ENCODE results near the gene FTL.
"Not testable (repeated sequence)": the region's sequence is repeated elsewhere in the genome, so short reads cannot be mapped to it uniquely, and the experiment has no call there.

The FTL gene

DNA sequence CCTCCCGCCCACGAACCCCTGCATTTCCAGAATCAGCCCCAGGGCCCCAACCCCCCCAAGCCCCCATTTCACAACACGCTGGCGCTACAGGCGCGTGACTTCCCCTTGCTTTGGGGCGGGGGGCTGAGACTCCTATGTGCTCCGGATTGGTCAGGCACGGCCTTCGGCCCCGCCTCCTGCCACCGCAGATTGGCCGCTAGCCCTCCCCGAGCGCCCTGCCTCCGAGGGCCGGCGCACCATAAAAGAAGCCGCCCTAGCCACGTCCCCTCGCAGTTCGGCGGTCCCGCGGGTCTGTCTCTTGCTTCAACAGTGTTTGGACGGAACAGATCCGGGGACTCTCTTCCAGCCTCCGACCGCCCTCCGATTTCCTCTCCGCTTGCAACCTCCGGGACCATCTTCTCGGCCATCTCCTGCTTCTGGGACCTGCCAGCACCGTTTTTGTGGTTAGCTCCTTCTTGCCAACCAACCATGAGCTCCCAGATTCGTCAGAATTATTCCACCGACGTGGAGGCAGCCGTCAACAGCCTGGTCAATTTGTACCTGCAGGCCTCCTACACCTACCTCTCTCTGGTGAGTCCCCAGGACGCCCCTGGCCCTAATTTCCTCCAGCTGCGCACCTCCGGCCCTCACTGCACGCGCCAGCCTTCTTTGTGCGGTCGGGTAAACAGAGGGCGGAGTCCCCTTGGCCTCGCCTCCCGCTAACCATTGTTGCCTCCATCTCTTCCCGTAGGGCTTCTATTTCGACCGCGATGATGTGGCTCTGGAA is at the start of gene FTL:
TSS of gene FTL (plus strand) at position 270 of the 766 bp plus-strand sequence. CDS start at position 469, 199 bp downstream.
- DNase-seq (ENCODE audit: low read depth, low spot score), result peak; percentile 84

DNA sequence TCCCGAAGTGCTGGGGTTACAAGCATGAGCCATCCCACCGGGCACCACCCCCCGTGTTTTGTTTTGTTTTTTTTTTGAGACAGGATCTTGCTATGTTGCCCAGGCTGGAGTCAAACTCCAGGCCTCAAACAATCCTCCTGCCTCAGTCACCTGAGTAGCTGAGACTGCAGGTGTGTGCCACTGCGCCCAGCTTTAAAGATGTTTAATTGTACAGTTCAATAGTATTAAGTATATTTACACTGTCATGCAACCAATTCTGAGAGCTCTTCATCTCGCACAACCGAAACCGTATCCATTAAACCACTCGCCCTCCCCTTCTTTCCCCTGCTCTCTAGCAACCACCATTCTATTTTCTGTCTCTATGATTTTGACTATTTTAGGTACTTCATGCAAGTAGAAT is 49.4 kb upstream of the FTL start:
- DNase-seq (ENCODE audit: low read depth, low spot score), result no peak

DNA sequence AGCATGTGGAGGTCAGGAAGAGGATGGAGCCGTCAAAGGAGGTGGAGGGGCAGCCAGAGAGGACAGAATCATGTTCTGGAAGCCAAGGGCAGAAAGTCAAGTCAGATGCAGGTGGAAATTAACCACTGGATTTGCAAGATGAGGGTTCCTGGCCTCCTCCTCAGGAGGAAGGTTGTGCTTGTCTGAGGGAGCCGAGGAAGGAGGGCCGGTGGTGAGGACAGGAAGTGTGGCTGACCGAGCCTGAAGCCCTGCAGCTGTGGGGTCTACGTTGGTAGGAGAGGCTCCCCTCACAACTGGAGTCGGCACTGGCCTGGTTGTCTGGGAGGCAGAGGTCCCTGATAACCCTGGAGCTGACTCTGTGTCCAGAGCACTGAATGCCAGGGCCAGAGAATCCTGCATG is 47.0 kb upstream of the FTL start:
- DNase-seq (ENCODE audit: low read depth, low spot score), result no peak

DNA sequence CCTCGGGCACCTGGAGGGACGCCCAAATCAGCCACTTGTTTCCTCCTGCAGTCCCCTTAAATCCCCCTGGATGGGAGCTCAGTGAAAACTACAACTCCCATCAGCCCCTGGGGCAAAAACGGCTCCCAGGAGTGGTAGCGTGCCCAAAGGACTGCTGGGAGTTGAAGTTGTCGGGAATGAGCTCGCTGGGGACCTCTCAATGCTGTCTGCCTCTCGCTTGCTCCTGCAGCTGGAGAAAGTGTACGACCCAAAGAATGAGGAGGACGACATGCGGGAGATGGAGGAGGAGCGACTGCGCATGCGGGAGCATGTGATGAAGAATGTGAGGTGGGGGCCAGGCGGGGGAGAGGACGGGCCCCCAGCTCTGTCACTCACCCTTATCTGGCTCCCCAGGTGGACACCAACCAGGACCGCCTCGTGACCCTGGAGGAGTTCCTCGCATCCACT is 46.3 kb upstream of the FTL start:
- no peak for DNase-seq (ENCODE audit: low read depth, low spot score)

DNA sequence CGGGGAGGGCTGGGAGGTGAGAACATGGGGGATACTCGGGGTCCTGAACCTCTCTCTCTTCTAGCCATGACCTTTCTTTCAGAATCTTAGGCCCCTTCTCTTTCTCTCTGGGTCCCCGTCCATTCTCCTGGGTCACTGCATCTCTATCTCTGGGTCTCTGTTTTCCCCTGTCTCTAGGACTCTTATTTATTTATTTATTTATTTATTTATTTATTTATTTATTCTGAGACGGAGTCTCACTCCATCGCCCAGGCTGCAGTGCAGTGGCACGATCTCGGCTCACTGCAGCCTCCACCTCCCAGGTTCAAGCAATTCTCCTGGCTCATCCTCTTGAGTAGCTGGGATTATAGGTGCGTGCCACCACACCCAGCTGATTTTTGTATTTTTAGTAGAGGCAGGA is 45.8 kb upstream of the FTL start:
- not testable (repeated sequence) for DNase-seq (ENCODE audit: low read depth, low spot score)

DNA sequence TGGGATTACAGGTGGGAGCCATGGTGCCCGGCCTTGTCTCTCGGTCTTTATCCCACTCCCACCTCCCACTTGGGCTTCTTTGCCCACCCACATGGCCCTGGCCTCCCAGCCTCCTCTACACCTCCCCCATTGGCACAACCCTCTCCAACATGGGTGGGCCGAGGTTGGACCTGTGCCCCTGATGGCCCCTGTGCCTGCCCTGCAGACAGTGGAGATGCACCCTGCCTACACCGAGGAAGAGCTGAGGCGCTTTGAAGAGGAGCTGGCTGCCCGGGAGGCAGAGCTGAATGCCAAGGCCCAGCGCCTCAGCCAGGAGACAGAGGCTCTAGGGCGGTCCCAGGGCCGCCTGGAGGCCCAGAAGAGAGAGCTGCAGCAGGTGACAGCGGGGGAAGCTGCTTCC is 44.2 kb upstream of the FTL start:
- no peak for DNase-seq (ENCODE audit: low read depth, low spot score)

DNA sequence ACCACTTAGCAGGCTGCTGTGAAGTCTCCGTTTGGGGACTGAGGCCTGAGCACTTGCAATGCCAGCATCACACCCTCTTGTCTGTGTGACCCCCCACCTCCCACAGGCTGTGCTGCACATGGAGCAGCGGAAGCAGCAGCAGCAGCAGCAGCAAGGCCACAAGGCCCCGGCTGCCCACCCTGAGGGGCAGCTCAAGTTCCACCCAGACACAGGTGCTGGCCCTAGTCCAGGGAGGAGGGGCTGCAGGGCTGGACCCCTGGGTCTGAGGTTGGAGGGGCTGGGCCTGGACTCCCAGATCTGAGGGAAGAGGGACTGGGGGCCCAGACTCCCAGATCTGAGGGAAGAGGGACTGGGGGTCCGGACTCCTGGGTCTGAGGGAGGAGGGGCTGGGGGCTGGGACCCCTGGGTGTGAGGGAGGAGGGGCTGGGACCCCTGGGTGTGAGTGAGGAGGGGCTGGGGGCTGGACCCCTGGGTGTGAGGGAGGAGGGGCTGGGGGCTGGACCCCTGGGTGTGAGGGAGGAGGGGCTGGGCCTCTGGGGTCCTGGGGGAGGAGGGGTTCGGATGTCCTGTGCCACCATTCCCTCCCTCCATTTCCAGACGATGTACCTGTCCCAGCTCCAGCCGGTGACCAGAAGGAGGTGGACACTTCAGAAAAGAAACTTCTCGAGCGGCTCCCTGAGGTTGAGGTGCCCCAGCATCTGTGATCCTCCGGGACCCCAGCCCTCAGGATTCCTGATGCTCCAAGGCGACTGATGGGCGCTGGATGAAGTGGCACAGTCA is 43.2 kb upstream of the FTL start:
- DNase-seq (ENCODE audit: low read depth, low spot score), result no peak

DNA sequence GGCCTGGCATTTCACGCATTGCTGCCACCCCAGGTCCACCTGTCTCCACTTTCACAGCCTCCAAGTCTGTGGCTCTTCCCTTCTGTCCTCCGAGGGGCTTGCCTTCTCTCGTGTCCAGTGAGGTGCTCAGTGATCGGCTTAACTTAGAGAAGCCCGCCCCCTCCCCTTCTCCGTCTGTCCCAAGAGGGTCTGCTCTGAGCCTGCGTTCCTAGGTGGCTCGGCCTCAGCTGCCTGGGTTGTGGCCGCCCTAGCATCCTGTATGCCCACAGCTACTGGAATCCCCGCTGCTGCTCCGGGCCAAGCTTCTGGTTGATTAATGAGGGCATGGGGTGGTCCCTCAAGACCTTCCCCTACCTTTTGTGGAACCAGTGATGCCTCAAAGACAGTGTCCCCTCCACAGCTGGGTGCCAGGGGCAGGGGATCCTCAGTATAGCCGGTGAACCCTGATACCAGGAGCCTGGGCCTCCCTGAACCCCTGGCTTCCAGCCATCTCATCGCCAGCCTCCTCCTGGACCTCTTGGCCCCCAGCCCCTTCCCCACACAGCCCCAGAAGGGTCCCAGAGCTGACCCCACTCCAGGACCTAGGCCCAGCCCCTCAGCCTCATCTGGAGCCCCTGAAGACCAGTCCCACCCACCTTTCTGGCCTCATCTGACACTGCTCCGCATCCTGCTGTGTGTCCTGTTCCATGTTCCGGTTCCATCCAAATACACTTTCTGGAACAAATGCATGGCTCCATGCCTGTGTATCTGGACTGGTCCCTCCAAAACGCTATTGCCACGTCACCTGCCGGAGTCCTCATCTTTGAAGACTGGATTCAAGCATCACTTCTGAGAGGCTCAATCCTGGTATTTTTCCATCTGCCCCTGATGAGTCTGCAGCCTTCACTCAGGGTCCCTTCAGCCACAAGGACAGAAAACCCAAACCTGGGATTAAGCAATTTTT is 42.3 kb upstream of the FTL start:
- no peak for DNase-seq (ENCODE audit: low read depth, low spot score)

DNA sequence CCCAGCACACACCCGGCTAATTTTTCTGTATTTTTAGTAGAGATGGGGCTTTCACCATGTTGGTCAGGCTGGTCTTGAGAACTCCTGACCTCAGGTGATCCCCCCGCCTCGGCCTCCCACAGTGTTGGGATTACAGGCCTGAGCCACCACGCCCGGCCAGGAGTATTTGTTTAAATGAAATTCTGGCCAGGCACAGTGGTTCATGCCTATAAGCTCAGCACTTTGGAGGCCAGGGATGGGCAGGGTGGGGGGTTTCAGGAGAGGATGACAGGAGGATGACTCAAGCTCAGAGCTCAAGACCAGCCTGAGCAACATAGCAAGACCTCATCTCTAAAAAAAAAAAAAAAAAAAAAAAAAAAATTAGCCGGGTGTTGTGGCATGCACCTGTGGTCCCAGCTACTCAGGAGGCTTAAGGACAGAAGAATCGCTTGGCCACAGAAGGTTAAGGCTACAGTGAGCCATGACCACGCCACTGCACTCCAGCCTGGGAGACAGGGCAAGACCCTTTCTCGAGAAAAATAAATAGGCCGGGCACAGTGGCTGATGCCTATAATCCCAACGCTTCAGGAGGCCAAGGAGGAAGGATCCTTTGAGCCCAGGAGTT is 39.8 kb upstream of the FTL start:
- no peak for DNase-seq (ENCODE audit: low read depth, low spot score)

DNA sequence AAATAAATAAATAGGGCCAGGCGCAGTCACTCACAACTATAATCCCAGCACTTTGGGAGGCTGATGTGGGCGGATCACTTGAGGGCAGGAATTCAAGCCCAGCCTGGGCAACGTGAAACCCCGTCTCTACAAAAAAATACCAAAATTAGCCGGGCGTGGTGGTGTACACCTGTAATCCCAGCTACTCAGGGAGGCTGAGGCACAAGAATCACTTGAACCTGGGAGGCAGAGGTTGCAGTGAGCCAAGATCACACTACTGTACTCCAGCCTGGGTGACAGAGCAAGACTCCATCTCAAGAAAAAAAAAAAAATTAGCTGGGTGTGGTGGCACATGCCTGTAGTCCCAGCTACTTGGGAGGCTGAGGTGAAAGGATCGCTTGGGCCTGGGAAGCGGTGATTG is 39.2 kb upstream of the FTL start:
- DNase-seq (ENCODE audit: low read depth, low spot score), result not testable (repeated sequence)

DNA sequence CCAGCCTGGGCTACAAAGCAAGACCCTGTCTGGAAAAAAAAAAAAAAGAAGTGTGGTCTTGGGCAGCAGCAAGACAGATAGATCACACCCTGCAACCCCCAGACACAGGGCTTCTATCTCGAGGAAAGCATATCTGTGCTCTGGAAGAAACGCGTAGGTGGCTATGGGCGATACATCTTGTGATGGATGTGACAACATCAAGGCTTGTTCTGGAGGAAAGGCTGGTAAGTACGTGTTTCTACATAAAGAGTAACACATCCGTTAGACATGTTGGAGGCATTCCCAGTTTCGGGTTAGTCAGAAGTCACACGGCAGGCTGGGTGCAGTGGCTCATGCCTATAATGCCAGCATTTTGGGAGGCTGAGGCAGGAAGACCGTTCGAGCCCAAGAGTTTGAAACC is 38.2 kb upstream of the FTL start:
- DNase-seq (ENCODE audit: low read depth, low spot score), result no peak

DNA sequence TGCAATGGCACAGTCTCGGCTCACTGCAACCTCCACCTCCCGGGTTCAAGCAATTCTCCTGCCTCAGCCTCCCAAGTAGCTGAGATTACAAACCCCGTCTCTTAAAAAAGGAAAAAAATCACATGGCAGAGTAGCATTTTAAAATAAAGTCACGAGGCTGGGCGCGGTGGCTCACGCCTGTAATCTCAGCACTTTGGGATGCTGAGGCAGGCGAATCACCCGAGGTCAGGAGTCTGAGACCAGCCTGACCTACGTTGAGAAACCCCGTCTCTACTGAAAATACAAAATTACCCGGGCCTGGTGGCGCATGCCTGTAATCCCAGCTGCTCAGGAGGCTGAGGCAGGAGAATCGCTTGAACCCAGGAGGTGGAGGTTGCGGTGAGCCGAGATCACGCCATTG is 37.4 kb upstream of the FTL start:
- DNase-seq (ENCODE audit: low read depth, low spot score), result not testable (repeated sequence)

DNA sequence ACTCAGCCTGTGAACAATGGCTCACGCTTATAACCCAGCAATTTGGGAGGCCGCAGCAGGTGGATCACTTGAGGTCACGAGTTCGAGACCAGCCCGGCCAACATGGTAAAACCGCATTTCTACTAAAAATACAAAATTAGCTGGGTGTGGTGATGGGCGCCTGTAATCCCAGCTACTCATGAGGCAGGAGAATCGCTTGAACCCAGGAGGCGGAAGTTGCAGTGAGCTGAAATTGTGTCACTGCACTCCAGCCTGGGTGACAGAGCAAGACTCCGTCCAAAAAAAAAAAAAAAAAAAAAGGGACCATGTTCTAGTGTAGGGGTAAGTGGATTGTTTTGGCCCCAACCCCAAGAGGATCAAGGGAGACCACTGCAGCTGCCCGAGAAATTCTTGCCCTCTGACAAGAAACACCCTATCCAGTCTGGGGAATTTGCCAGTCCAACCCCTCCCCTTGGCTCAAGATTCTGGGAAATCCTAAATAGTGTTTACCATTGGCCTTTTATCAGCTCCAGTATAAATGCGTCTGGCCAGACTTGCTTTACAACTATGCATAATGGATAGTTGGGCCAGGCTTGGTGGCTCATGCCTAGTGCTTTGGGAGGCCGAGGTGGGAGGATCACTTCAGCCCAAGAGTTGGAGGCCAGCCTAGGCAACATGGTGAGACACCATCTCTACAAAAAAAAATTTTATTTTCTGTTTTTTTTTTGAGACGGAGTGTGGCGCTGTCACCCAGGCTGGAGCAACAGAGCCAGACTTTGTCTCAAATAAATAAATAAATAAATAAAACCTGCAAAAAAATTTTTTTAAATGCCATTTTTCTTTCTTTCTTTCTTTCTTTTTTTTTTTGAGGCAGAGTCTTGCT is 36.7 kb upstream of the FTL start:
- DNase-seq (ENCODE audit: low read depth, low spot score), result no peak

DNA sequence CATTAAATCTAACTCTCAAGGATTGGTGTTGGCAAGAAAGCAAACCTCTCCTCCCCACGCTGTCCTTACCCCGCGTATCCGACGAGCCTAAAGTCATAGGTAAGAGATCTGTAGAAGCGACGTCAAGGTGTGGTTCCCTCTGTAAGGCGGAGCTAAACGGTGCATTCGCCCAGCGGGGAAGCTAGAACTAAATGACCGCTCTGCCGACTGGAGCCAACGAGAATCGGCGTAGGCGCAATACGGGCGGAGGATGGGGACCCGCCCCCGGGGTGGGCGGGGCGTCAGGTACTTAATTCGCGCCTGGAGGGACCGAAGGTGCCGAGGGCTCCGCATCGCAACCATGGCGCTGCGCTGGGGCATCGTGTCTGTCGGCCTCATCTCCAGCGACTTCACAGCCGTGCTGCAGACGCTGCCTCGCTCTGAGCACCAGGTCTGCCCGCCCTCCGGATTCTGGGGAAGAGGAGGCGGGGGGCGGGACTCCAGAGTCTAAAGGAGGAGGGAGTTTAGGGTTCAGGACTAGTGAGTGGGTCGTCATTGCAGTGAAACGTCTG is 31.7 kb upstream of the FTL start, which contains the start of gene DHDH:
TSS of gene DHDH (plus strand) at position 318 of the 551 bp plus-strand sequence. CDS start at position 341, 23 bp downstream.
- DNase-seq (ENCODE audit: low read depth, low spot score), result peak; percentile 51

DNA sequence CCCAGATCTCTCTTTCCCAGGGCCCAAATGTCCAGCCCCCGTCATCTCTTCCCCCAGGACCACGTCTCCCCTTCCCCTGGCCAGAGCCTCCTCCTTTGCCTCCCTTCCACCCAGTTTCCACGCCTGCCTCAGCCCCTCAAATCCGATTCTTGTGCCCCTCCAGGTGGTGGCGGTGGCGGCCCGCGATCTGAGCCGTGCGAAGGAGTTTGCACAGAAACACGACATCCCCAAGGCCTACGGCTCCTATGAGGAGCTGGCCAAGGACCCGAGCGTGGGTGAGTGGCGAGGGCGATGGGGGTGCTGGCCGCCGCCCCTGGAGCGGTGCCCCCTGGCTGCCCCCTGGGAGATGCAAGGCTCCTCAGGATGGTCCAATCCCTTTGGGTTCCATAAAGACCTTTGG is 30.3 kb upstream of the FTL start:
- DNase-seq (ENCODE audit: low read depth, low spot score), result no peak

DNA sequence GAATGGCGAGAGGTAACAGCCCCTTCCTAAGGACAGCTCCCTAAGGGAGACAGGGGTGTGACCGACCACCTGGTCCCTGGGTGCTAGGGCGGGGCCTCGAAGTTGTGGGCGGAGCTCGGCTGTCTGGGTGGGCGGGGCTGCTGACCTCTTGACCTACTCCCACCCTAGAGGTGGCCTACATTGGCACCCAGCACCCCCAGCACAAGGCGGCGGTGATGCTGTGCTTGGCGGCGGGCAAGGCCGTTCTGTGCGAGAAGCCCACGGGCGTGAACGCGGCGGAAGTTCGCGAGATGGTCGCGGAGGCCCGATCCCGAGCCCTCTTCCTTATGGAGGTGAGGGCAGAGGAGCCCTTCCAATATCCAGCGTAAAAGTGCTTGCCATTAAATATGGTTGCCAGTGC is 29.2 kb upstream of the FTL start:
- no peak for DNase-seq (ENCODE audit: low read depth, low spot score)

DNA sequence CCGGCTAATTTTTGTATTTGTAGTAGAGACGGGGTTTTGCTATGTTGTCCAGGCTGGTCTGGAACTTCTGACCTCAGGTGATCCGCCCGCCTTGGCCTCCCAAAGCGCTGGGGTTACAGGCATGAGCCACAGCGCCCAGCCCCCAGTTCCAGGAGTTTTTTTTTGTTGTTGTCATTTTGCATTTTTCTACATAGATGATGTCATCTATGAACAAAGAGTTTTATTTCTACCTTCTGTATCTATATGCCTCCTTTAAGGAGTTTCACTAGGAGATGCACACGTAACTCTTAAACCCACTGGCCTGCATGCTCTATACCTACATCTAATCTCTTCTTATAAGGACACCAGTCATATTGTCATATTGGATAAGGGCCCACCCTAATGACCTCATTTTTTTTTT is 26.9 kb upstream of the FTL start:
- no peak for DNase-seq (ENCODE audit: low read depth, low spot score)

DNA sequence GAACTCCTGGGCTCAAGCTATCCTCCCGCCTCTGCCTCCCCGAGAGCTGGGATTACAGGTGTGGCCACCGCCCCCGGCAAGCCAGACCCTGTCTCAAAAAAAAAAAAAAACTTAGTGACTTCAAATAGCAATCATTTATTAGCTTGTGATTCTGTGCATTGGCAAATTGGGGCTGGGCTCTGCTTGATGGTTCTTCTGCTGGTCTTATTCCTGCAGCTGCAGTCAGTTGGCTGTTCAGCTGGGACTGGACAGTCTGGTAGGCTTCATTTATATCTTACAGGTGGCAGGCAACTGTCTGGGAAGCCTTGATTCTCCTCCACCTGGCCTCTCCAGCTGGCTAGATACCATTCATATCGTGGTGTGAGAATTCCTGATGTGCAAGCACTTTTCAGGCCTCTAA is 24.2 kb upstream of the FTL start:
- DNase-seq (ENCODE audit: low read depth, low spot score), result no peak

DNA sequence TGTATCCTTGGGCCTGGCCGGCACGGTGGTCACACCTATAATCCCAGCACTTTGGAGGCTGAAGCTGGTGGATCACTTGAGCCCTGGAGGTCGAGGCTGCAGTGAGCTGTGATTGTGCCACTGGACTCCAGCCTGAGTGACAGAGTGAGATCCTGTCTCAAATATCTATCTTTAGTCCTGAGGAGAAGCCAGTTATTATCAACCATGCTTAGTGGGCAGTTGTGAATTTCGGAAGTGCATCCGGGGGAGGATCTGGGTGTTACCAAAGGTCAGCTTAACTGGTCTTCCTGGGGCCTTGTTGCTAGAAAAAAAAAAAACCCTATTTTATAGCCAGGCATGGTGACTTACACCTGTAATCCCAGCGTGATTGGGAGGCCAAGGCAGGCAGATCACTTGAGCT is 22.0 kb upstream of the FTL start:
- no peak for DNase-seq (ENCODE audit: low read depth, low spot score)

DNA sequence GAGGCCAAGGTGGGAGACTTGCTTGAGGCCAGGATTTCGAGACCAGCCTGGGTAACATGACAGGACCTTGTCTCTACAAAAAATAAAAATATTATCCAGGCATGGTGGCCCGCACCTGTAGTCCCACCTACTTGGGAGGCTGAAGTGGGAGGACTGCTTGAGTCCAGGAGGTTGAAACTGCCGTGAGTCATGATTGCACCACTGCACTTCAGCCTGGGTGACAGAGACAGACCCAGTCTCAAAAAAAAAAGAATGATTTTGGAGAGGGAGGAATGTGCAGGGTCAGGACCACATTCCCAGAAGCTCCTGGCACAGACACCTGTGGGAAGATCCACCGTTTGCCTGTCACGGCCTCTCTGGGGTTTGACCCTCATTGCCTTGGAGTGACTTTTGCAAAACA is 19.7 kb upstream of the FTL start:
- no peak for DNase-seq (ENCODE audit: low read depth, low spot score)
